ENCODE measurements around the gene WNT9B.

The WNT9B gene

GRCh38 chr17:46878055-46878454, 26.7 kb downstream of the WNT9B start:
- CTCF ChIA-PET, result no interaction called here
- H3K4me3 ChIP-seq (ENCODE audit: low read depth, low read length), result no peak overlapping the region
- no peak for DNase-seq (ENCODE audit: low read depth, low spot score)
- no peak for TF ChIP-seq CTCF (IDR thresholded peaks at IDR 0.05; ENCODE audit: insufficient read depth, low read length, missing control alignments)
- POLR2A ChIA-PET, result no interaction called here

GRCh38 chr17:46879101-46879500, 27.7 kb downstream of the WNT9B start:
- ChIA-PET POLR2A (no interaction called here), CTCF (interaction anchor here (1.2 kb wide), 1 partner anchor 37 kb away, joined by 3 read pairs; no protein-coding TSS in a partner anchor)
- DNase-seq (ENCODE audit: low read depth, low spot score), result no peak
- no peak for TF ChIP-seq CTCF (IDR thresholded peaks at IDR 0.05; ENCODE audit: insufficient read depth, low read length, missing control alignments)
- H3K4me3 ChIP-seq (ENCODE audit: low read depth, low read length), result no peak overlapping the region

- no peak for TF ChIP-seq CTCF (IDR thresholded peaks at IDR 0.05; ENCODE audit: insufficient read depth, low read length, missing control alignments)
- no peak for DNase-seq (ENCODE audit: low read depth, low spot score)
- ChIA-PET CTCF (no interaction called here), POLR2A (no interaction called here)
- H3K4me3 ChIP-seq (ENCODE audit: low read depth, low read length), result no peak overlapping the region
Observed at GRCh38 chr17:46881015-46881414, 29.6 kb downstream of the WNT9B start.

- ChIA-PET CTCF (no interaction called here), POLR2A (no interaction called here)
- TF ChIP-seq CTCF (IDR thresholded peaks at IDR 0.05; ENCODE audit: insufficient read depth, low read length, missing control alignments), result no peak
- DNase-seq (ENCODE audit: low read depth, low spot score), result no peak
- H3K4me3 ChIP-seq (ENCODE audit: low read depth, low read length), result no peak overlapping the region
Observed at GRCh38 chr17:46882666-46883065, 31.3 kb downstream of the WNT9B start.

- POLR2A ChIA-PET, result no interaction called here
- DNase-seq (ENCODE audit: low read depth, low spot score), result no peak
- no peak overlapping the region for H3K4me3 ChIP-seq (ENCODE audit: low read depth, low read length)
- CTCF ChIA-PET, result interaction anchor here (0.7 to 1.2 kb wide), 3 partner anchors 43 to 165 kb away, joined by 3 read pairs; no protein-coding TSS in a partner anchor
- TF ChIP-seq CTCF (IDR thresholded peaks at IDR 0.05; ENCODE audit: insufficient read depth, low read length, missing control alignments), result no peak
Observed at GRCh38 chr17:46883871-46884520, 32.6 kb downstream of the WNT9B start.

- DNase-seq (ENCODE audit: low read depth, low spot score), result no peak
- ChIA-PET CTCF (interaction anchor here (1.0 to 1.2 kb wide), 2 partner anchors 49 to 166 kb away, joined by 3 to 4 read pairs; no protein-coding TSS in a partner anchor), POLR2A (no interaction called here)
- H3K4me3 ChIP-seq (ENCODE audit: low read depth, low read length), result no peak overlapping the region
- TF ChIP-seq CTCF (IDR thresholded peaks at IDR 0.05; ENCODE audit: insufficient read depth, low read length, missing control alignments), result no peak
Observed at GRCh38 chr17:46884552-46884951, 33.2 kb downstream of the WNT9B start.

All from AG04449 (cell line).